Effector memory CD4-positive, alpha-beta T cell (primary cell): ENCODE results near the gene MACROD2.
"Not testable (repeated sequence)": the region's sequence is repeated elsewhere in the genome, so short reads cannot be mapped to it uniquely, and the experiment has no call there.

Experiments used
- DNase-seq, 3 donors: peaks; one replicate each; pipeline ENCODE4 v3.0.0-alpha.2; 2020
- H3K27ac ChIP-seq: 2 replicates; pipeline ENCODE4 v1.7.0; 2013; ENCODE audit warnings: mild to moderate bottlenecking, low read length, moderate library complexity; ENCODE audit not compliant: insufficient read depth, poor library complexity, severe bottlenecking
- H3K27me3 ChIP-seq: replicated peaks from 2 replicates; pipeline ENCODE4 v1.7.0; 2013; ENCODE audit warnings: mild to moderate bottlenecking, low read length; ENCODE audit not compliant: insufficient read depth, control insufficient read depth, poor library complexity, severe bottlenecking
- H3K36me3 ChIP-seq: 2 replicates; pipeline ENCODE4 v1.7.0; 2013; ENCODE audit warnings: mild to moderate bottlenecking, low read length, moderate library complexity; ENCODE audit not compliant: control insufficient read depth, insufficient read depth
- H3K4me1 ChIP-seq: 2 replicates; pipeline ENCODE4 v1.7.0; 2013; ENCODE audit warnings: low read length, mild to moderate bottlenecking; ENCODE audit not compliant: control insufficient read depth, insufficient read depth, poor library complexity, severe bottlenecking
- H3K4me3 ChIP-seq: 2 replicates; pipeline ENCODE4 v1.7.0; 2013; ENCODE audit warnings: low read length, low read depth, mild to moderate bottlenecking; ENCODE audit not compliant: insufficient read depth, poor library complexity, severe bottlenecking
- H3K9me3 ChIP-seq: 2 replicates; pipeline ENCODE4 v1.7.0; 2013; ENCODE audit warnings: mild to moderate bottlenecking, low read length, moderate library complexity; ENCODE audit not compliant: control insufficient read depth

Gene MACROD2

GRCh38 chr20:15807271-15807670, 1812.0 kb downstream of the MACROD2 start:
- Histone ChIP-seq H3K9me3 (no peaks in the 10 kb centered on the region), H3K27me3 (no peaks in the 10 kb centered on the region), H3K27ac (no peak overlapping the region), H3K4me3 (no peak overlapping the region), H3K4me1 (no peaks in the 10 kb centered on the region), H3K36me3 (no peaks in the 10 kb centered on the region)
- no peak for DNase-seq

DNA sequence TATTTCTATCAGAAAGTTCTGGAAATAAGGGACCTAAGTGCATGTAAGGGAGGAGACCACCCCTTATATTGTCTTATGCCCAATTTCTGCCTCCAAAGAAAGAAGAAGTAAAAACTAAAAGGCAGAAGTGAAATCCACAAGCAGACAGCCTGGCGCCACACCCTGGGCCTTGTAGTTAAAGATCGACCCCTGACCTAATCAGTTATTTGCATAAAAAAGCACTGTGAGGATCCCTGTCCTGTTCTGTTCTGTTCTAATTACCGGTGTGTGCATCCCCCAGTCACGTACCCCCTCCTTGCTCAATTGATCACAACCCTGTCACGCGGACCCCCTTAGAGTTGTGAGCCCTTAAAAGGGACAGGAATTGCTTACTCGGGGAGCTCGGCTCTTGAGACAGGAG, 1812.5 kb downstream of the MACROD2 start:
- not testable (repeated sequence) for H3K27me3 ChIP-seq, H3K27ac ChIP-seq, H3K4me3 ChIP-seq, H3K9me3 ChIP-seq, DNase-seq, H3K36me3 ChIP-seq, H3K4me1 ChIP-seq

DNA sequence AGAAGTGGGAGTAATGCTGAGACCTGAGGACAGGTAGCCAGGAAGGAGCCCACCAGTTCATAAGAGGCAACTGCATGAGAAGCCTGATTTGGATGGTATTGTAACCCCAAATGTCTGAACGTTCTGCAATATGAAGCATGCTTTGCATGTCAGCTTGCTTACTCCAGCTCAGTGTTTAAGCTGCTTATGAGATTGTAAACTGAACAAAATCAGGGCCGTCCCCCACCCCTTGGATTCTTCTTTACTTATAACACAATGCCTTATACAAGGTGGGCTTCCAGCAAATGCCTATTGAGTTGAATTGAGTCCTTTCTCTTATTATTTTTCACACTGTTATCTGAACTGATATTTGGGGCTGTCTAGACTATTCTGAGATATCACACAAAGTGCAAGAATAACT, 1816.6 kb downstream of the MACROD2 start:
- H3K27ac ChIP-seq, result no peak overlapping the region
- H3K36me3 ChIP-seq, result no peaks in the 10 kb centered on the region
- no peak for DNase-seq
- H3K4me3 ChIP-seq, result no peak overlapping the region
- no peaks in the 10 kb centered on the region for H3K4me1 ChIP-seq
- H3K27me3 ChIP-seq, result no peaks in the 10 kb centered on the region
- H3K9me3 ChIP-seq, result no peaks in the 10 kb centered on the region

DNA sequence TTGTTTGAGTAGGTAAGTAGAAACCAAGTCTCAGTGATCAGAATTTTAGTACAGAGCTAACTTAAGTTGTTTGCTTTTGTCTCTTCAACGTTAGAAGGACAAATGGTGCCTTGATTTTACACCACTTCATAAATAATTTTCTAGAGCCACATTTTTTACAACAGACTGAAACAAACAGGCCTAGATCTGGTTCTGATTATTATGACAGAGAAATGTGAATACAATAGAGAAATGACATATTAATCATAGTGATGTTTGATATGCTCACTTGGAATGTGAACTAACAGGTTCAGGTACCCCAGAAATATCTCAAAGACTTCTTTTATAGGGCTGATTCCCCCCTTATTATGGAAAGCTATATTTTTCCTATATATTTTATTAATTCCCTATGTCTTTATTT, 1817.4 kb downstream of the MACROD2 start:
- no peak overlapping the region for H3K27ac ChIP-seq
- no peaks in the 10 kb centered on the region for H3K4me1 ChIP-seq
- H3K36me3 ChIP-seq, result no peaks in the 10 kb centered on the region
- no peaks in the 10 kb centered on the region for H3K9me3 ChIP-seq
- H3K27me3 ChIP-seq, result no peaks in the 10 kb centered on the region
- no peak overlapping the region for H3K4me3 ChIP-seq
- DNase-seq, result no peak

DNA sequence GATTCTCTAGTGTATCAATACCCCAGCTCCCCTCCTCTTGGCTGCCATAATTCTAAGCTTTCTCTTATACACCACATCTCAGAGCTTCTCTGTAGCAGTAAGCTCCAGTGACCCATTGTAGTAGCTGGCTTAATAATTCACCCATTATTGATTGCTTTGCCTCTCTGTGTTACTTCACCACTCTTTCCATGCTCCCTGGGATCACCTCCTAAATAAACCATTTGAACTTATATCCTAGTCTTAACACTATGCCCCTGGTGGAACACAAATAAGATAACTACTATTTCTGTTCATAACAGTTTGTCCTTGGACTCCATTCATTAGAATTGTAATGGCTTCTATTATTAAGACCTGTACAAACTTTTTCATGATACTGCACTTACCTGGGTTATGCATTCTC, 1819.0 kb downstream of the MACROD2 start:
- Histone ChIP-seq H3K4me3 (no peak overlapping the region), H3K27ac (no peak overlapping the region), H3K4me1 (no peaks in the 10 kb centered on the region), H3K27me3 (no peaks in the 10 kb centered on the region), H3K36me3 (no peaks in the 10 kb centered on the region), H3K9me3 (no peaks in the 10 kb centered on the region)
- DNase-seq, result no peak

GRCh38 chr20:15814911-15815310, 1819.6 kb downstream of the MACROD2 start:
- Histone ChIP-seq H3K4me3 (no peak overlapping the region), H3K27ac (no peak overlapping the region), H3K27me3 (no peaks in the 10 kb centered on the region), H3K9me3 (no peaks in the 10 kb centered on the region), H3K4me1 (no peaks in the 10 kb centered on the region), H3K36me3 (no peaks in the 10 kb centered on the region)
- no peak for DNase-seq

- Histone ChIP-seq H3K4me3 (no peak overlapping the region), H3K4me1 (no peaks in the 10 kb centered on the region), H3K27me3 (no peaks in the 10 kb centered on the region), H3K36me3 (no peaks in the 10 kb centered on the region), H3K9me3 (no peaks in the 10 kb centered on the region), H3K27ac (no peak overlapping the region)
- DNase-seq, result no peak
These were observed 1822.0 kb downstream of the MACROD2 start for GRCh38 chr20:15817351-15817750.

- no peak for DNase-seq
- H3K27me3 ChIP-seq, result no peaks in the 10 kb centered on the region
- H3K27ac ChIP-seq, result no peak overlapping the region
- no peak overlapping the region for H3K4me3 ChIP-seq
- H3K4me1 ChIP-seq, result no peaks in the 10 kb centered on the region
- H3K36me3 ChIP-seq, result no peaks in the 10 kb centered on the region
- no peaks in the 10 kb centered on the region for H3K9me3 ChIP-seq
These were observed 1823.3 kb downstream of the MACROD2 start for GRCh38 chr20:15818651-15819071.

DNA sequence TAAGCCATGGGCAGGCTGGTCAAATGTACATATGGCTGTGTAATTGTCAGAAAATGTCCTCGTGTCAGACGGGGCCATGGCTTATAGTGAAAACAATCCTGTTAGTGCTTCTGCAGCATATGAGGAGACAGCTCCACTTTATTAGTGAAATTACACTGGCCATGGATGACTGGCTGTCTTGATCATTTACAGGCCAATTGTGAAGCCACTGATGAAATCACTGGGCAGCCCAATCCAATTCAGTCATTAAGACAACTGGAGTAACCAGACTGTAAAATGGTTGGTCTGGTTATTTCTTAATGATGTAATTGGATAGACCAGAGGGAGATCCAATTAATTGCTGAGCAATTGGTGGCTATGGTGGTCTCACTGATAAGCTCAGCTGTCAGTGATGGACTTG, 1828.4 kb downstream of the MACROD2 start:
- Histone ChIP-seq H3K4me3 (no peak overlapping the region), H3K36me3 (no peaks in the 10 kb centered on the region), H3K27me3 (no peaks in the 10 kb centered on the region), H3K9me3 (no peaks in the 10 kb centered on the region), H3K27ac (no peak overlapping the region), H3K4me1 (no peaks in the 10 kb centered on the region)
- no peak for DNase-seq

GRCh38 chr20:15827628-15828027, 1832.3 kb downstream of the MACROD2 start:
- H3K9me3 ChIP-seq, result no peaks in the 10 kb centered on the region
- H3K4me1 ChIP-seq, result no peaks in the 10 kb centered on the region
- H3K36me3 ChIP-seq, result no peaks in the 10 kb centered on the region
- no peak overlapping the region for H3K4me3 ChIP-seq
- no peaks in the 10 kb centered on the region for H3K27me3 ChIP-seq
- no peak overlapping the region for H3K27ac ChIP-seq
- DNase-seq, result no peak

DNA sequence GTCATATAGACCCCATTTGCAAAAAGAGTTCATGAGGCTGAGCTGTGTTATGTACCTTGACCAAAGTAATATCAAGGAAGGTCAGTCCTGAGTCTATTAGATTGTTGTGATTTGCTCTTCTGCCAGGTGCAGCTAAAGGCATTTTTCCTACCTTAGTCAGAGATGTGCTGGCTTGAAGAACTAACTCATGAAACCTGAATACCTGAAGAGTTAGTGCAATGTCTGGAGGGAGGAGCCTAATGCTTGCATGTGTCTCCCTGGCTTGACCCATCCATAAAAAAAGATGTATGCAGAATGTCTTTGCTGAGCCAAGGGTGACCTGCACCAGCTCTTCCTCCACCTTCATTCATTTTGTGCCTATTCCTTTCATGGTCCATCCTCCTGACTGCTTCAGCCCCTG, 1835.9 kb downstream of the MACROD2 start:
- no peak overlapping the region for H3K27ac ChIP-seq

More for the DNA sequence above, 1835.9 kb downstream of the MACROD2 start:
- DNase-seq, result no peak
- no peaks in the 10 kb centered on the region for H3K9me3 ChIP-seq
- no peaks in the 10 kb centered on the region for H3K36me3 ChIP-seq
- H3K27me3 ChIP-seq, result no peaks in the 10 kb centered on the region
- no peaks in the 10 kb centered on the region for H3K4me1 ChIP-seq
- no peak overlapping the region for H3K4me3 ChIP-seq
